Gastrocnemius medialis (tissue), 4 donors: ENCODE measurements around the gene CDHR4. TPM values are rescaled to one million over a fixed set of nuclear protein-coding genes. Genes with fewer than 3 reads are reported as not detected.
"Not testable (repeated sequence)": the region's sequence is repeated elsewhere in the genome, so short reads cannot be mapped to it uniquely, and the experiment has no call there.

Experiments used
- ATAC-seq, 2 donors: fragments of 150-250 bp; one replicate each; pipeline ENCODE4 v1.9.1; 2016
- DNase-seq, 2 donors: peaks; one replicate each; pipeline ENCODE4 v3.0.0-alpha.2; 2019
- H3K27ac ChIP-seq, 4 donors: fragments of 200-600 bp; sonication (generic); 1 replicate in 1 of 4; 2 replicates in 3 of 4; pipeline ENCODE4 v1.5.1; 2016 to 2018; ENCODE audit warnings: mild to moderate bottlenecking in 2 of 4, moderate library complexity in 1 of 4
- H3K27me3 ChIP-seq, 3 donors: fragments of 200-600 bp; sonication (generic) in 2 of 3; 1 replicate in 1 of 3; 2 replicates in 2 of 3; pipeline versions ENCODE4 v1.5.1 to v1.6.0; 2016 to 2019; ENCODE audit warnings: mild to moderate bottlenecking in 1 of 3, moderate library complexity in 1 of 3
- H3K36me3 ChIP-seq, 2 donors: fragments of 200-600 bp; sonication (generic) in 1 of 2; one replicate each; pipeline ENCODE4 v1.5.1; 2017 to 2018
- H3K4me1 ChIP-seq, 2 donors: fragments of 200-600 bp; sonication (generic) in 1 of 2; one replicate each; pipeline ENCODE4 v1.5.1; 2016 to 2017; ENCODE audit warnings: mild to moderate bottlenecking in 2 of 2
- H3K4me3 ChIP-seq, 4 donors: fragments of 200-600 bp; sonication (generic) in 3 of 4; 1 replicate in 1 of 4; 2 replicates in 3 of 4; pipeline ENCODE4 v1.5.1; 2016 to 2019; ENCODE audit warnings: mild to moderate bottlenecking in 2 of 4
- H3K9me3 ChIP-seq, 3 donors: fragments of 200-600 bp; sonication (generic) in 2 of 3; 1 replicate in 1 of 3; 2 replicates in 2 of 3; pipeline ENCODE4 v1.5.1; 2016 to 2019
- CTCF ChIP-seq, 5 experiments: fragments of 450-650 bp in 3 of 5; fragments of 200-600 bp in 2 of 5; sonication (generic) in 2 of 5; IDR thresholded peaks in 4 of 5; conservative IDR thresholded peaks in 1 of 5; 1 replicate in 4 of 5; 2 replicates in 1 of 5; pipeline ENCODE4 v1.5.1; 2016 to 2019; ENCODE audit warnings: antibody characterized with exemption in 5 of 5, mild to moderate bottlenecking in 3 of 5, moderate library complexity in 3 of 5
- POLR2A ChIP-seq, 2 donors: fragments of 450-650 bp; IDR thresholded peaks; one replicate each; pipeline ENCODE4 v1.6.1; 2017; ENCODE audit warnings: antibody characterized with exemption in 2 of 2, mild to moderate bottlenecking in 2 of 2, moderate library complexity in 2 of 2
- in situ Hi-C, 4 donors: fragments of 200-750 bp; cut with MboI; loops; one replicate each; pipeline versions ENCODE4 v1.15.0 to v1.8.0; 2017; ENCODE audit warnings: low sequenced_read_pairs in 4 of 4
- intact Hi-C: fragments of 100-400 bp; cut with DNase I; formaldehyde crosslinking; loops from one replicate; pipeline ENCODE4 v1.15.1; 2023; ENCODE audit warnings: low total_unique reads
- total RNA-seq, 4 donors: library from RNA; depleted of rRNA; stranded (reverse); fragments of >200 nt; gene quantifications; one replicate each; pipeline versions ENCODE4 v1.1.0 to v1.2.3, GENCODE V29; 2016

Gene CDHR4
- total RNA-seq, 4 donors from 2014 or later = not detected

- ATAC-seq = no peak
- Histone ChIP-seq H3K27me3 (no peaks in the 10 kb centered on the region), H3K4me1 (peaks cover 20 to 26% of the 10 kb centered on the region in 2 donors), H3K4me3 (no peak overlapping the region), H3K9me3 (no peaks in the 10 kb centered on the region), H3K36me3 (peaks cover 0 to 15% of the 10 kb centered on the region in 2 donors), H3K27ac (no peak overlapping the region)
- intact Hi-C loops = loop anchor here (10.0 kb wide), 1 partner anchor 937 kb away; the partner anchor contains the start of gene PRKAR2A
- TF ChIP-seq POLR2A (IDR thresholded peaks at IDR 0.05) = no peak
- no peak for TF ChIP-seq CTCF (IDR thresholded peaks at IDR 0.05 in 4 of 5, conservative IDR thresholded peaks at IDR 0.05 in 1 of 5)
- no peak for DNase-seq
- in situ Hi-C loops = no loop called here
These were observed 18.1 kb downstream of the CDHR4 start for GRCh38 chr3:49781415-49782199.

DNA sequence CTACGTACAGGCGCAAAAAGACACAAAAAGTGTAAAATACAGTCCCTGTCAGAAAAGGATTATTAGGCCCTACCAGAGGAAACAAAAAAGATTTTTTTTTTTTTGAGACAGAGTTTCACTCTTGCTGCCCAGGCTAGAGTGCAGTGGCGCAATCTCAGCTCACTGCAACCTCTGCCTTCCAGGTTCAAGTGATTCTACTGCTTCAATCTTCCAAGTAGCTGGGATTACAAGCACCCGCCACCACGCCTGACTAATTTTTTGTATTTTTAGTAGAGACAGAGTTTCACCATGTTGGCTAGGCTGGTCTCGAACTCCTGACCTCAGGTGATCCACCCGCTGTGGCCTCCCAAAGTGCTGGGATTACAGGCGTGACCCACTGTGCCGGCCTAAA lies 18.7 kb downstream of the CDHR4 start:
- Histone ChIP-seq H3K4me1 (peaks cover 20 to 26% of the 10 kb centered on the region in 2 donors), H3K36me3 (peaks cover 0 to 15% of the 10 kb centered on the region in 2 donors)
- H3K4me3 ChIP-seq, H3K9me3 ChIP-seq, DNase-seq, ATAC-seq, H3K27ac ChIP-seq, H3K27me3 ChIP-seq, in situ Hi-C loops: not testable (repeated sequence)
- intact Hi-C loops = loop anchor here (10.0 kb wide), 1 partner anchor 936 kb away; the partner anchor contains the start of gene PRKAR2A

DNA sequence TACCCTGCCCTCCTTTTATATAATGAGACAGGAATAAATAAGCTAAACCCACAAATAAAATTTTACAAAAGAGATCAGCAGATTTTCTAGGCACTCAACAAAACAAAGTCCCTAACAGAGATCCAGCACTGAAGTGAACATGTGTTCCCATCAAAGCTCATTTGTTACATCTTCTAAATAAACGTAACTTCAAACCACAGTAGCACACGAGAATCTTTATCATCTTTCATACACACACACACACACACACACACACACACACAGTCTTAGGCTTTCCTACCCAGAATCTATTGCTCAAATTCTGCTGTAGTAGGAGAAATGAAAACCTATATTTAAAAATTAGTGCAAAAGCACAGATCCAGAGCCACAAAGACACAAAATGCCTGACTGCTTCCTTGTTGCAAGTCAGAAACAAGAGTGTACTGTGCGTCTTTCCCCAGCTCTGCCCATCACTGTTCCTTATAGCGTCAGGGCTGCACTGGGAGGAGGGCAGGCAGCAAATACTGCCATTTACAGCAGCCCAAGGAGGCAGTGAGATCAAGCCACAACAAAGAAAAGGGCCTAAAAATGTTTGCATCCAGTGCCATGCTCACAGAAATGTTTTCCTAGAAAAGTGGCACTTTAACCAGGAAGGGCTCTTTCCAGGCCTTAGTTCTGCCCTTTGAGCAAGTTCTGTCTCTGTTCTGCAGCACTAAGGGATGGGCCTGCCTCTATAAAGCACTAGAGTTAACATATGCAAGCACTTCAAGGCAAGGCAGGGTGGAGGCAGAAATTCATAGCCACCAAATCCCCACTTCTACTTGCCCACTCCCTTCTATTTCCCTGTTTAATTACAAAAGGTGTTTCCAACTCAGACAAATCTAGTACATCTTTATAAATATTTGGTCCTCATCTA lies 19.3 kb downstream of the CDHR4 start:
- H3K27me3 ChIP-seq = no peaks in the 10 kb centered on the region
- H3K4me1 ChIP-seq = peaks cover 16 to 25% of the 10 kb centered on the region in 2 donors

GRCh38 chr3:49779358-49780079 lies 20.2 kb downstream of the CDHR4 start:
- H3K27ac ChIP-seq = no peak overlapping the region
- no peaks in the 10 kb centered on the region for H3K9me3 ChIP-seq
- no peak overlapping the region for H3K4me3 ChIP-seq
- H3K27me3 ChIP-seq = no peaks in the 10 kb centered on the region
- in situ Hi-C loops (no loop called here), intact Hi-C loops (loop anchor here (10.0 kb wide), 1 partner anchor 935 kb away; the partner anchor contains the start of gene PRKAR2A)
- H3K4me1 ChIP-seq = peaks cover 9 to 20% of the 10 kb centered on the region in 2 donors
- TF ChIP-seq POLR2A (IDR thresholded peaks at IDR 0.05) (no peak), CTCF (IDR thresholded peaks at IDR 0.05 in 4 of 5, conservative IDR thresholded peaks at IDR 0.05 in 1 of 5) (no peak)
- ATAC-seq = no peak
- DNase-seq = no peak
- H3K36me3 ChIP-seq = peaks cover 0 to 8% of the 10 kb centered on the region in 2 donors

More for the DNA sequence above, 19.3 kb downstream of the CDHR4 start:
- ATAC-seq (no peak), DNase-seq (no peak)
- Histone ChIP-seq H3K27ac (no peak overlapping the region), H3K36me3 (peaks cover 0 to 15% of the 10 kb centered on the region in 2 donors), H3K4me3 (no peak overlapping the region), H3K9me3 (no peaks in the 10 kb centered on the region)
- no peak for TF ChIP-seq POLR2A (IDR thresholded peaks at IDR 0.05)
- no peak for TF ChIP-seq CTCF (IDR thresholded peaks at IDR 0.05 in 4 of 5, conservative IDR thresholded peaks at IDR 0.05 in 1 of 5)
- in situ Hi-C loops (no loop called here), intact Hi-C loops (loop anchor here (10.0 kb wide), 1 partner anchor 936 kb away; the partner anchor contains the start of gene PRKAR2A)

GRCh38 chr3:49776101-49776500 lies 23.6 kb downstream of the CDHR4 start:
- intact Hi-C loops, H3K9me3 ChIP-seq, in situ Hi-C loops, H3K36me3 ChIP-seq, H3K27me3 ChIP-seq, DNase-seq, H3K27ac ChIP-seq, H3K4me3 ChIP-seq, ATAC-seq: not testable (repeated sequence)
- H3K4me1 ChIP-seq = peaks cover 8 to 17% of the 10 kb centered on the region in 2 donors
